ENCODE data around the gene PTGER2. TPM values are rescaled to one million over a fixed set of nuclear protein-coding genes. Genes with fewer than 3 reads are reported as not detected.

PTGER2 gene
- total and polyA plus RNA-seq, 12 donors: 0.18 to 2.9 (median 1.3) TPM; not detected in 1

DNA sequence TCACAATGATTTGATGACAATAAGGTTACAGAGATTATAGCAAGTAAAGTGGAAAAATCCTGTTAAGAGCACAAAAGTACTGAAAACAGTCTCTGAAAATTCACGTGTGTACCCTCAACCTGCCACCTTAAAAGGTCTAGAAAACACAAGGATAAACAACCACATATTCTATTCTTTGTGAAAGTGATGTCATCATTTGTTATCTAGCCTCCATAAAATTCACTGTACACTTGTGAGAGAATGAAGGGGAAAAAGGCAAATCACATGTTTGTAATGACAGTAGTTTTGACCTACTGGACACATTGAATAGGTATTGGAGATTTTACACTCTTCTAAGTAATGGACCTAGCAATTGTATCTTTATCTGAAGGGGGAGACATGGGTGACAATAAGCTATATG is 42.6 kb upstream of the PTGER2 start:
- no peaks in the 10 kb centered on the region for H3K36me3 ChIP-seq (replicated peaks in 1 of 2)
- peaks cover 0 to 6% of the 10 kb centered on the region in 2 donors for H3K4me1 ChIP-seq (replicated peaks in 1 of 2)
- intact Hi-C loops (cut with DNase I): no loop called here
- peaks cover 26% of the 10 kb centered on the region for H3K27me3 ChIP-seq
- H3K4me3 ChIP-seq: no peak overlapping the region
- no peak for DNase-seq
- H3K9me3 ChIP-seq (replicated peaks in 1 of 3): no peaks in the 10 kb centered on the region
- H3K27ac ChIP-seq: no peak overlapping the region
- WGBS, 4 donors: 70 to 89% (median 79%) methylated on average over 1 of the region's 1 CpG
- TF ChIP-seq, protein P1, sequence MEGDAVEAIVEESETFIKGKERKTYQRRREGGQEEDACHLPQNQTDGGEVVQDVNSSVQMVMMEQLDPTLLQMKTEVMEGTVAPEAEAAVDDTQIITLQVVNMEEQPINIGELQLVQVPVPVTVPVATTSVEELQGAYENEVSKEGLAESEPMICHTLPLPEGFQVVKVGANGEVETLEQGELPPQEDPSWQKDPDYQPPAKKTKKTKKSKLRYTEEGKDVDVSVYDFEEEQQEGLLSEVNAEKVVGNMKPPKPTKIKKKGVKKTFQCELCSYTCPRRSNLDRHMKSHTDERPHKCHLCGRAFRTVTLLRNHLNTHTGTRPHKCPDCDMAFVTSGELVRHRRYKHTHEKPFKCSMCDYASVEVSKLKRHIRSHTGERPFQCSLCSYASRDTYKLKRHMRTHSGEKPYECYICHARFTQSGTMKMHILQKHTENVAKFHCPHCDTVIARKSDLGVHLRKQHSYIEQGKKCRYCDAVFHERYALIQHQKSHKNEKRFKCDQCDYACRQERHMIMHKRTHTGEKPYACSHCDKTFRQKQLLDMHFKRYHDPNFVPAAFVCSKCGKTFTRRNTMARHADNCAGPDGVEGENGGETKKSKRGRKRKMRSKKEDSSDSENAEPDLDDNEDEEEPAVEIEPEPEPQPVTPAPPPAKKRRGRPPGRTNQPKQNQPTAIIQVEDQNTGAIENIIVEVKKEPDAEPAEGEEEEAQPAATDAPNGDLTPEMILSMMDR (IDR thresholded peaks at IDR 0.05): no peak
- no peak for TF ChIP-seq POLR2A (IDR thresholded peaks at IDR 0.05)

DNA sequence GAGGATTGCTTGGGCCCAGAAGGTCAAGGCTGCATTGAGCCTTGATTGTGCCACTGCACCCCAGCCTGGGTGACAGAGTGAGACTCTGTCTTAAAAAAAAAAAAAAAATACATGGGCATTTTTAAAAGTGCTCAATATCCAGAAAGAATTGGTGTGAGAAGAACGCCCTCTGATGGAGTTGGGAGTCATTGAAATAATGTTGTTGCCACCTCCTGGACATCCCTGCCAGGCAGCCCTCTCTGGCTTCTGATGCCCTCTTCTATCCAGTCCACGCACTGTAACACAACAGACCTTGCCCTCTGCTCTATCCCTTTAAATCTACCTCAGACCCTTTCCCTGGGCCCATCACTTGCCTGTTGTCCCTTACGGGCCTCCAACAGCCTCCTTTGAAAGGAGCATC is 41.7 kb upstream of the PTGER2 start:
- intact Hi-C loops (cut with DNase I): no loop called here
- Histone ChIP-seq H3K27ac (no peak overlapping the region), H3K36me3 (replicated peaks in 1 of 2) (no peaks in the 10 kb centered on the region), H3K4me3 (no peak overlapping the region), H3K9me3 (replicated peaks in 1 of 3) (no peaks in the 10 kb centered on the region), H3K27me3 (peaks cover 21% of the 10 kb centered on the region), H3K4me1 (replicated peaks in 1 of 2) (peaks cover 0 to 6% of the 10 kb centered on the region in 2 donors)
- 48 to 84% (median 59%) methylated on average over 3 of the region's 3 CpGs for WGBS, 4 donors
- peak in 1 of 7 donors; percentile 19 for DNase-seq
- TF ChIP-seq POLR2A (IDR thresholded peaks at IDR 0.05): no peak
- TF ChIP-seq, protein P1 (IDR thresholded peaks at IDR 0.05): peak in 3 of 6 experiments; percentile 18 to 30 (median 28)

DNA sequence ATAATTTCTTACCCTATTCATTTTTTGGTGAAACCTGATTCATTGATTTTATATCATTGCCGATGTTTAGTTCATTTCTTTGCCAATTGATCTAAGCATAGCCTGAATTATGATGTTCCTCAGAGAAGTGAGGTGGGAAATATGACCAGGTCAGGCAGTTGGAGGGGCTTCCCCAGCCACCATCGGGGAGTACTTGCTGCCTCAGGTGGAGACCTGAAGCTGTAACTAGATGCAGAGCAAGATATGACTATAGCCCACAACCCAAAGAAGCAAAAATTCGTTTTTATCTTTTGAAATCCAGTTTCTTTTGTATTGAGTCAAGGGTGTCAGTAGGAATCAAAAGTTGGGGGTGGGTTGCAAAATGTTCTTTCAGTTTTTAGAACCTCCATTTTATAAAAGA is 38.7 kb upstream of the PTGER2 start:
- intact Hi-C loops (cut with DNase I): no loop called here
- TF ChIP-seq, protein P1 (IDR thresholded peaks at IDR 0.05): no peak
- TF ChIP-seq POLR2A (IDR thresholded peaks at IDR 0.05): no peak
- H3K36me3 ChIP-seq (replicated peaks in 1 of 2): no peaks in the 10 kb centered on the region
- H3K4me3 ChIP-seq: no peak overlapping the region
- no peaks in the 10 kb centered on the region for H3K9me3 ChIP-seq (replicated peaks in 1 of 3)
- peaks cover 3% of the 10 kb centered on the region for H3K27me3 ChIP-seq
- peaks cover 0 to 6% of the 10 kb centered on the region in 2 donors for H3K4me1 ChIP-seq (replicated peaks in 1 of 2)
- 48 to 65% (median 53%) methylated on average over 3 of the region's 3 CpGs for WGBS, 4 donors
- no peak overlapping the region for H3K27ac ChIP-seq
- DNase-seq: no peak

DNA sequence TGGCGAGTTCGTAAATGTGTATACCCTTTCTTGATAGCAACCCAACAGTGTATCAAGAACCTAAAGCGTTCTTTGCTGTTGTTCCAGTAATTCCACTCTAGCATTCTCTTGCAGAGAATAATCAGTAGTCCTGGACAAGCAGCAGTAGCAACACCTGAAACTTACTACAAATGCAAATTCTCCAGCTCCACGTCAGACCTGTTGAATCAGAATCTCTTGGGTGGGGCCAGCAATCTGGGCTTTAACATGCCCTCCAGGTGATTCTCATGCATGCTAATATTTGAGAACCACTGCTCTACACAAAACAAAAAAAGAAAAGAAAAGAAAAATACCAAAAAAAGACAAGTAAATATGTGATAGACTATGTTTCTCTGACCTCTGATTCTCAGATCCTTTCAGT is 36.6 kb upstream of the PTGER2 start:
- no peaks in the 10 kb centered on the region for H3K9me3 ChIP-seq (replicated peaks in 1 of 3)
- no peak overlapping the region for H3K27ac ChIP-seq
- H3K36me3 ChIP-seq (replicated peaks in 1 of 2): no peaks in the 10 kb centered on the region
- no peak overlapping the region for H3K4me3 ChIP-seq
- no peak for TF ChIP-seq POLR2A (IDR thresholded peaks at IDR 0.05)
- TF ChIP-seq, protein P1 (IDR thresholded peaks at IDR 0.05): no peak
- peaks cover 0 to 6% of the 10 kb centered on the region in 2 donors for H3K4me1 ChIP-seq (replicated peaks in 1 of 2)
- 77 to 89% (median 86%) methylated on average over 4 of the region's 4 CpGs for WGBS, 4 donors
- intact Hi-C loops (cut with DNase I): no loop called here
- H3K27me3 ChIP-seq: no peaks in the 10 kb centered on the region
- DNase-seq: no peak

Data from adrenal gland (tissue), 12 donors.